HepG2 (cell line): ENCODE measurements around the gene PDK3. TPM values are rescaled to one million over a fixed set of nuclear protein-coding genes. Genes with fewer than 3 reads are reported as not detected.

Experiments
- ATAC-seq: fragments of 200-7000 bp; cut with Tn5 transposase; 3 replicates; pipeline ENCODE4 v1.9.1; 2020; ENCODE audit warnings: mild to moderate bottlenecking, moderate library complexity
- BruUV-seq: library from RNA; stranded (reverse); fragments of 400-500 nt; replicated peaks from 2 replicates; lab custom pipeline; 2021; lab: Mats Ljungman, UMichigan
- CTCF ChIA-PET: fragments of 300-600 bp; formaldehyde crosslinking; extraction: SDS; loops from one replicate; lab custom pipeline; 2021; ENCODE audit warnings: low total read pairs, inconsistent platforms, low intra/inter-chr PET ratio; lab: Yijun Ruan, JAX
- POLR2A ChIA-PET: fragments of 350-600 bp; sonication (Branson Sonifier 250); formaldehyde crosslinking; loops from one replicate; lab custom pipeline; 2020; ENCODE audit warnings: antibody characterized with exemption, inconsistent platforms; lab: Yijun Ruan, JAX
- DNase-seq: peaks from one replicate; pipeline ENCODE4 v3.0.0-alpha.2; 2015; ENCODE audit warnings: low spot score
- FAIRE-seq: peaks from 3 replicates; lab custom pipeline; 2011; peaks lifted over from hg19 to GRCh38; lab: Jason Lieb, UNC
- H2AFZ ChIP-seq: one replicate; pipeline ENCODE4 v1.6.1; 2011; ENCODE audit warnings: low read length, inconsistent platforms
- H3K27ac ChIP-seq: fragments of 300-600 bp; 3 replicates; pipeline ENCODE4 v1.8.0; 2011; ENCODE audit warnings: mixed run types, mild to moderate bottlenecking, mixed read lengths, low read length, inconsistent platforms; ENCODE audit not compliant: insufficient read depth; ENCODE audit errors: extremely low read length
- H3K27me3 ChIP-seq, 2 experiments: fragments of 200-600 bp in 1 of 2; 2 replicates in 1 of 2; 3 replicates in 1 of 2; pipeline versions ENCODE4 v1.6.0 to v1.8.0; 2011; ENCODE audit warnings: low read length in 2 of 2, mild to moderate bottlenecking in 2 of 2, moderate library complexity in 2 of 2, inconsistent platforms in 1 of 2; ENCODE audit not compliant: insufficient read depth in 2 of 2, control insufficient read depth in 1 of 2
- H3K36me3 ChIP-seq, 2 experiments: fragments of 200-600 bp in 1 of 2; replicated peaks in 1 of 2; 2 replicates in 1 of 2; 3 replicates in 1 of 2; pipeline versions ENCODE4 v1.5.1 to v1.8.0; 2011; ENCODE audit warnings: low read length in 2 of 2, inconsistent platforms in 1 of 2; ENCODE audit not compliant: insufficient read depth in 2 of 2, control insufficient read depth in 1 of 2
- H3K4me1 ChIP-seq: 2 replicates; pipeline ENCODE4 v1.5.1; 2012; ENCODE audit warnings: low read length, inconsistent platforms; ENCODE audit not compliant: insufficient read depth
- H3K4me2 ChIP-seq: 2 replicates; pipeline ENCODE4 v1.6.0; 2011; ENCODE audit warnings: low read depth, low read length, inconsistent platforms
- H3K4me3 ChIP-seq, 3 experiments: fragments of 200-600 bp in 1 of 3; sonication (generic), shearing (Covaris generic) in 1 of 3; replicated peaks in 1 of 3; 2 replicates each; pipeline ENCODE4 v1.5.1; 2011 to 2016; ENCODE audit warnings: low read length in 3 of 3, inconsistent platforms in 2 of 3, low read depth in 2 of 3, mild to moderate bottlenecking in 2 of 3, control low read depth in 1 of 3, mixed read lengths in 1 of 3; ENCODE audit not compliant: insufficient read depth in 1 of 3
- H3K79me2 ChIP-seq: one replicate; pipeline ENCODE4 v1.6.1; 2011; ENCODE audit warnings: low read length, inconsistent platforms; ENCODE audit not compliant: insufficient read depth
- H3K9ac ChIP-seq: 2 replicates; pipeline ENCODE4 v1.6.0; 2011; ENCODE audit warnings: mild to moderate bottlenecking, low read depth, low read length, inconsistent platforms; ENCODE audit not compliant: insufficient read depth
- H3K9me3 ChIP-seq: 2 replicates; pipeline ENCODE4 v1.5.1; 2012; ENCODE audit warnings: mild to moderate bottlenecking, low read length
- H4K20me1 ChIP-seq: 2 replicates; pipeline ENCODE4 v1.6.0; 2011; ENCODE audit warnings: inconsistent platforms, mild to moderate bottlenecking, low read length, moderate library complexity; ENCODE audit not compliant: insufficient read depth
- CAMTA2 ChIP-seq: sonication (generic); formaldehyde crosslinking; IDR thresholded peaks from 2 replicates; pipeline ENCODE4 v1.4.0; 2020; ENCODE audit warnings: mild to moderate bottlenecking, missing genetic modification reagents, borderline replicate concordance
- NFRKB ChIP-seq: fragments of 450-650 bp; IDR thresholded peaks from 2 replicates; pipeline ENCODE4 v1.6.1; 2017
- NFYC ChIP-seq: IDR thresholded peaks from 2 replicates; pipeline ENCODE4 v1.6.1; 2016; ENCODE audit warnings: missing genetic modification reagents, missing compliant biosample characterization
- NR2F6 ChIP-seq, 2 experiments: IDR thresholded peaks; 2 replicates each; pipeline ENCODE4 v1.6.1; 2016; ENCODE audit warnings: antibody characterized with exemption in 1 of 2, mild to moderate bottlenecking in 1 of 2
- PITX1 ChIP-seq: sonication (generic); formaldehyde crosslinking; IDR thresholded peaks from 2 replicates; pipeline ENCODE4 v1.5.1; 2020; ENCODE audit warnings: mild to moderate bottlenecking, missing genetic modification reagents
- TBP ChIP-seq: sonication (generic); formaldehyde crosslinking; IDR thresholded peaks from 2 replicates; pipeline ENCODE4 v1.5.0; 2020; ENCODE audit warnings: missing genetic modification reagents
- TGIF2 ChIP-seq: IDR thresholded peaks from 2 replicates; pipeline ENCODE4 v1.6.1; 2016; ENCODE audit warnings: control low read depth, missing compliant biosample characterization
- ZBTB7B ChIP-seq: sonication (generic); formaldehyde crosslinking; IDR thresholded peaks from 2 replicates; pipeline ENCODE4 v1.4.0; 2020; ENCODE audit warnings: missing genetic modification reagents
- ZFP1 ChIP-seq: IDR thresholded peaks from 2 replicates; pipeline ENCODE4 v1.6.1; 2016
- ZNF207 ChIP-seq: fragments of 450-650 bp; IDR thresholded peaks from 2 replicates; pipeline ENCODE4 v1.6.1; 2016; ENCODE audit warnings: antibody characterized with exemption, borderline replicate concordance
- ZNF317 ChIP-seq: sonication (generic); formaldehyde crosslinking; IDR thresholded peaks from 2 replicates; pipeline ENCODE4 v1.5.0; 2020; ENCODE audit warnings: mild to moderate bottlenecking, missing genetic modification reagents
- ZNF772 ChIP-seq: sonication (generic); formaldehyde crosslinking; IDR thresholded peaks from 2 replicates; pipeline ENCODE4 v1.5.0; 2020; ENCODE audit warnings: mild to moderate bottlenecking, missing genetic modification reagents
- ZSCAN22 ChIP-seq: sonication (generic); formaldehyde crosslinking; IDR thresholded peaks from 2 replicates; pipeline ENCODE4 v1.4.0; 2020; ENCODE audit warnings: mild to moderate bottlenecking, missing genetic modification reagents
- WGBS: methylation state at CpG from one replicate; pipeline ENCODE4 v1.1.6; 2017; ENCODE audit warnings: low lambda C conversion rate; 5-methylcytosine and 5-hydroxymethylcytosine counted together
- in situ Hi-C: cut with HindIII; loops from 2 replicates; pipeline ENCODE4 v1.10.0; 2017; ENCODE audit warnings: low pct_unique_long_range_greater_than_20kb; ENCODE audit not compliant: extremely low pct_ligation_motif_present
- intact Hi-C: fragments of 100-400 bp; cut with micrococcal nuclease; formaldehyde crosslinking; loops from one replicate; pipeline ENCODE4 v1.10.0; 2022; ENCODE audit not compliant: unreplicated experiment
- polyA plus RNA-seq, 8 experiments: library from polyadenylated mRNA; depleted of rRNA in 3 of 8; stranded (reverse) in 7 of 8; unstranded in 1 of 8; fragments of >200 nt; fragmentation: Illumina TruSeq in 4 of 8; extraction: Trizol in 4 of 8; gene quantifications; 2 replicates each; pipeline versions ENCODE4 v1.2.1 to v1.2.3, GENCODE V29; 2011 to 2016; ENCODE audit warnings: low read depth in 4 of 8, missing spikeins in 1 of 8, mixed read lengths in 1 of 8; ENCODE audit not compliant: insufficient read depth in 1 of 8
- total RNA-seq, 5 experiments: library from RNA; depleted of rRNA; stranded (reverse); fragments of >200 nt; fragmentation: Illumina TruSeq; extraction: Trizol; gene quantifications; 2 replicates each; pipeline ENCODE4 v1.2.3, GENCODE V29; 2016; ENCODE audit warnings: low read depth in 1 of 5
- TF ChIP-seq, protein P1 (sequence below): sonication (generic); formaldehyde crosslinking; IDR thresholded peaks from 2 replicates; pipeline ENCODE4 v1.8.1; 2023; ENCODE audit warnings: missing genetic modification reagents, mild to moderate bottlenecking, borderline replicate concordance
- TF ChIP-seq, protein P2 (sequence below): IDR thresholded peaks from 2 replicates; pipeline ENCODE4 v1.6.1; 2016; ENCODE audit warnings: missing genetic modification reagents, missing compliant biosample characterization

Gene PDK3
- total and polyA plus RNA-seq, 2 of the 13 experiments (the other 11 are each of a cell fraction or from before 2014, with no cell fraction given) = 9.1 to 10.5 TPM

DNA sequence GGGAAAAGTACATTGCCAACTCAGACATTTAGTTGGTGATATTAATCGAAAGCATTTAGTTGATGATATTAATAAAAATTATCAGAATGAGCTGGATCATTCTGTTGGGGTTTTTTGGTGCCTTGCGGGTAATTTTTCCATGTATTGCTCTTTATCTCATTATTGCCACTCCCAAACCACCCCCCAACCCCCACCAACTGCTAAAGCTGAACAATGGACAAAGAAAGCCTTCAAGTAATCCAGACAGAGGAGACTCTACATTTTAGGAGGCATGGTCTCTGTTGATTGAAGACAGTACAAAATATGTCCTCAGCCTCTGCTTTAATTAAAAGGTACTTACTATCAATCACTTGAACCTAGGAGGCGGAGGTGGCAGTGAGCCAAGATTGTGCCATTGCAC, 22.5 kb downstream of the PDK3 start:
- Histone ChIP-seq H3K9ac (no peak overlapping the region), H3K4me3 (no peak overlapping the region), H2AFZ (no peak overlapping the region)
- POLR2A ChIA-PET = no interaction called here
- no peak for TF ChIP-seq ZNF772 (CRISPR knock-in tag)
- TF ChIP-seq ZNF207 = no peak
- TF ChIP-seq ZFP1 = no peak
- TF ChIP-seq ZNF317 (CRISPR knock-in tag) = no peak
- no peak for TF ChIP-seq CAMTA2
- no peak for TF ChIP-seq TGIF2 (CRISPR knock-in tag)
- TF ChIP-seq, protein P1, sequence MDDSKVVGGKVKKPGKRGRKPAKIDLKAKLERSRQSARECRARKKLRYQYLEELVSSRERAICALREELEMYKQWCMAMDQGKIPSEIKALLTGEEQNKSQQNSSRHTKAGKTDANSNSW (CRISPR knock-in tag) = no peak
- no peak for TF ChIP-seq NR2F6 (IDR thresholded peaks at IDR 0.05)
- no peak for TF ChIP-seq NR2F6 (CRISPR knock-in tag; IDR thresholded peaks at IDR 0.05)
- TF ChIP-seq PITX1 (CRISPR knock-in tag) = no peak
- TF ChIP-seq, protein P2, sequence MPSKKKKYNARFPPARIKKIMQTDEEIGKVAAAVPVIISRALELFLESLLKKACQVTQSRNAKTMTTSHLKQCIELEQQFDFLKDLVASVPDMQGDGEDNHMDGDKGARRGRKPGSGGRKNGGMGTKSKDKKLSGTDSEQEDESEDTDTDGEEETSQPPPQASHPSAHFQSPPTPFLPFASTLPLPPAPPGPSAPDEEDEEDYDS (CRISPR knock-in tag) = no peak
- TF ChIP-seq ZBTB7B (CRISPR knock-in tag) = no peak
- TF ChIP-seq TBP = no peak
- TF ChIP-seq NFYC (CRISPR knock-in tag) = no peak
- TF ChIP-seq ZSCAN22 (CRISPR knock-in tag) = no peak
- TF ChIP-seq NFRKB = no peak
- TF ChIP-seq, all 625 proteins: peak for 0
- H4K20me1 ChIP-seq = no peaks in the 10 kb centered on the region
- DNase-seq (no peak), FAIRE-seq (no peak), ATAC-seq (no peak)
- in situ Hi-C loops (no loop called here), intact Hi-C loops (no loop called here)
- CTCF ChIA-PET = no interaction called here
- whole genome bisulfite sequencing = 97% methylated on average over 3 of the region's 3 CpGs
- no peaks in the 10 kb centered on the region for H3K36me3 ChIP-seq
- H3K27me3 ChIP-seq = no peaks in the 10 kb centered on the region
- peaks cover 27% of the 10 kb centered on the region; the same call in 1 of the 2 replicates for H3K4me1 ChIP-seq
- BruUV-seq = no TSS peak
- no peak overlapping the region for H3K27ac ChIP-seq
- H3K79me2 ChIP-seq = no peaks in the 10 kb centered on the region
- no peak overlapping the region for H3K4me2 ChIP-seq
- no peaks in the 10 kb centered on the region for H3K9me3 ChIP-seq
